WI38 (cell line): ENCODE results near the gene EIF4H.

Experiments
- H3K4me3 ChIP-seq: 2 replicates; pipeline ENCODE4 v1.5.1; 2011; ENCODE audit warnings: low read depth, mild to moderate bottlenecking, control low read depth, low read length
- CTCF ChIP-seq: IDR thresholded peaks from 2 replicates; pipeline ENCODE4 v1.5.1; 2012; ENCODE audit warnings: low read depth, mild to moderate bottlenecking, control low read depth, low read length

Gene EIF4H

GRCh38 chr7:74174606-74175082 is 488 bp downstream of the EIF4H start:
- TF ChIP-seq CTCF = no peak
- H3K4me3 ChIP-seq = peak overlapping the region; percentile 71

- no peak for TF ChIP-seq CTCF
- peak overlapping the region; percentile 71 for H3K4me3 ChIP-seq
Measured at GRCh38 chr7:74175340-74175739, 1.2 kb downstream of the EIF4H start.

DNA sequence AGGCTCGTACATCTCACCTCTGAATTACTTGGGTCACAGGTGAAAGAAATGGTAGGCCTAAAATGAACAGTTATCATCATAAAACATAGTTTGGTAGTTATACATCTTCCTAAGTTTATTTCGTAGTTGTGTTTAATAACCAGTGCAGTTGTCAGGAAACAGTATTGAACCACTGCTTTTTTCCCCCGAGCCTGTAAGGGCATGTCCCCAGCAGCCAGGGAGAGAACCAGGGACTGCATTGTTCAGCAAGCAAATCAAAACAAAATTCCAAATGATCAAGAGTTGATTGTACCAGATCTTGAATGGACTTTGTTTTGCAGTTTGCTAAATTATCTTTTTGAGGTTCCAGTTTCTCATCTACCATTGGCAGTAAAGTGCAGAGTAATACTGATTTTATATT is 2.4 kb downstream of the EIF4H start:
- H3K4me3 ChIP-seq = no peak overlapping the region
- TF ChIP-seq CTCF = no peak

GRCh38 chr7:74178632-74179031 is 4.5 kb downstream of the EIF4H start:
- no peak overlapping the region for H3K4me3 ChIP-seq
- no peak for TF ChIP-seq CTCF

DNA sequence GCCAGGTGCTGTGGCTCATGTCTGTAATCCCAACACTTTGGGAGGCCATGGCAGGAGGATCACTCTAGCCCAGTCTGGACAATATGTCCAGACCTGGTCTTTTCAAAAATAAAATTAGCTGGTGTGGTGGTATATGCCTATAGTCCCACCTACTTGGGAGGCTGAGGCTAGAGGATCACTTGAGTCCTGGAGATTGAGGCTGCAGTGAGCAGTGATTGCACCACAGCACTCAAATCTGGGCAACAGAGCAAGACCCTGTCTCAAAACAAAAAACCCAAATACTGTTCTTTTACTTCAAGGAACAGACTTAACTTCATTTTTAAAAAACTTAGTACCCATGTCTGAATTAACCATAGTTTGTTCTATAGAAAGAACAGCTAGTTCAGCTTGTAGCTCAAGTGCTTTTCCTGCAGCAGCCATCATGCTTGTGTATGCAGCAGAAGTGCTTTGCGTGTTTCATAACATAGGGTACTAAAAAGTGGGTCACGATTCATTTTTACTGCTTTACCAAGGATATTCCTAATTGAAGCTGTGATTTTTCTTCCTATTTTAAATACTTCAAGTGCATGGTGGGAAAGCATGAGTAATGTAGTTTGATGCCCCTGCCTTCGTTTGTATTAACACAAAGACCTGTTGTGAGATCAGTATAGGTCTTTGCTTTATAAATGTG is 5.9 kb downstream of the EIF4H start:
- H3K4me3 ChIP-seq = no peak overlapping the region
- TF ChIP-seq CTCF = no peak

GRCh38 chr7:74180866-74181265 is 6.7 kb downstream of the EIF4H start:
- no peak overlapping the region for H3K4me3 ChIP-seq
- no peak for TF ChIP-seq CTCF

- H3K4me3 ChIP-seq = no peak overlapping the region
- no peak for TF ChIP-seq CTCF
Measured at GRCh38 chr7:74181821-74182220, 7.7 kb downstream of the EIF4H start.
